ENCODE results near the gene MYZAP. TPM values are rescaled to one million over a fixed set of nuclear protein-coding genes. Genes with fewer than 3 reads are reported as not detected.

The MYZAP gene
- total and polyA plus RNA-seq, 2 of the 8 experiments (the other 6 are each of a cell fraction or from before 2014, with no cell fraction given) = 0.41 to 0.65 TPM

DNA sequence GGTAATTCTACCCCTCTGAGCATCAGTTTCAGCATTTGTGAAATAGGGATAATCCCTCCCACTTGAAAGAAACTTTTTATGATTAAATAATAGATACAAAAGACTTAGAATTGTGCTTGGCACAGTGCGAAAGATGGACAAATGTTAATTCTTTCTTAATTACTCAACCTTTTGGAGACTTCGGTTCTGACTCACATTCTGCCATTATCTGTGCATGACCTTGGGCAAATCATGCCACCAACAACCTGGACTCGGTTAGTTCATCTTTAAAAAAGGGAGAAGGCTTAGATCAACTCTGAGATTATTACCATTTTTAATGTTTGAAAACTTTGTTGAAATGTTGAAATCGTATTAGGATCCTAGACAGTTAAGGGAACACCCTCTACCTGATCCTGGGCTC is 74.2 kb downstream of the MYZAP start:
- Histone ChIP-seq H2BK15ac (ENCODE audit: low read length) (no peak overlapping the region), H2BK5ac (ENCODE audit: low read depth, low read length) (no peak overlapping the region), H2BK120ac (replicated peaks; ENCODE audit: low read depth, low read length) (no peak overlapping the region), H3K18ac (ENCODE audit: extremely low read depth, low read length) (no peak overlapping the region), H3K4me2 (ENCODE audit: insufficient read depth in 1 of 2, low read depth in 2 of 2, low read length in 2 of 2) (no peak overlapping the region), H3K4me1 (replicated peaks in 1 of 4; ENCODE audit: control insufficient read depth in 3 of 4, insufficient read depth in 4 of 4, low read length in 3 of 4) (no peaks in the 10 kb centered on the region), H3K79me2 (ENCODE audit: control insufficient read depth in 1 of 2, insufficient read depth in 2 of 2, low read length in 2 of 2) (no peaks in the 10 kb centered on the region), H4K91ac (replicated peaks; ENCODE audit: insufficient read length, low read length) (no peak overlapping the region), H3K9me3 (ENCODE audit: insufficient read depth in 2 of 2, low read depth in 1 of 2, low read length in 1 of 2) (no peaks in the 10 kb centered on the region), H3K36me3 (ENCODE audit: control insufficient read depth in 2 of 4, insufficient read depth in 4 of 4, low read length in 3 of 4) (no peaks in the 10 kb centered on the region), H2AFZ (ENCODE audit: low read length) (no peak overlapping the region), H3K27ac (ENCODE audit: low read depth, low read length) (no peak overlapping the region), H3K79me1 (ENCODE audit: low read depth, low read length) (no peaks in the 10 kb centered on the region), H3K27me3 (replicated peaks in 1 of 4; ENCODE audit: control insufficient read depth in 3 of 4, extremely low read depth in 1 of 4, insufficient read depth in 3 of 4, low read length in 3 of 4) (no peaks in the 10 kb centered on the region), H2BK20ac (ENCODE audit: low read length) (no peak overlapping the region), H3K4me3 (ENCODE audit: extremely low read depth in 1 of 4, insufficient read depth in 2 of 4, low read depth in 3 of 4, low read length in 4 of 4) (no peak overlapping the region), H3K23me2 (ENCODE audit: low read depth, low read length) (no peaks in the 10 kb centered on the region), H3K4ac (replicated peaks; ENCODE audit: insufficient read length, low read depth, low read length) (no peak overlapping the region), H3K9ac (replicated peaks in 1 of 4; ENCODE audit: extremely low read depth in 1 of 4, low read depth in 3 of 4, low read length in 3 of 4) (no peak overlapping the region), H3K56ac (replicated peaks; ENCODE audit: insufficient read length, low read depth, low read length) (no peak overlapping the region), H4K5ac (ENCODE audit: insufficient read length, low read depth, low read length) (no peak overlapping the region), H4K20me1 (replicated peaks in 1 of 2; ENCODE audit: control insufficient read depth in 1 of 2, insufficient read depth in 2 of 2, low read length in 2 of 2) (no peaks in the 10 kb centered on the region), H2AK5ac (ENCODE audit: low read depth, low read length) (no peak overlapping the region), H4K8ac (ENCODE audit: extremely low read depth, insufficient read depth, low read length) (no peak overlapping the region), H3K14ac (ENCODE audit: insufficient read length) (no peak overlapping the region), H2BK12ac (ENCODE audit: low read depth, low read length) (no peak overlapping the region), H3K23ac (ENCODE audit: insufficient read length) (no peak overlapping the region)
- FAIRE-seq (no peak), DNase-seq (ENCODE audit: low read depth in 1 of 2, low spot score in 2 of 2) (no peak)
- WGBS, 2 experiments (ENCODE audit: extremely low coverage in 1 of 2, insufficient coverage in 1 of 2, insufficient read length in 1 of 2, insufficient replicate concordance in 2 of 2, low coverage in 1 of 2, low lambda C conversion rate in 2 of 2, missing lambda C conversion rate in 1 of 2) = 72% methylated on average over 4 of the region's 4 CpGs; no CpG with 5 or more reads in 1 of the 2 experiments
- ChIA-PET POLR2A (ENCODE audit: partially characterized antibody) (no interaction called here), CTCF (ENCODE audit: partially characterized antibody) (interaction anchor here (1.0 to 3.2 kb wide), 4 partner anchors 10 to 405 kb away, joined by 3 to 24 read pairs (median 4); no protein-coding TSS in a partner anchor)
- TF ChIP-seq, protein P1, sequence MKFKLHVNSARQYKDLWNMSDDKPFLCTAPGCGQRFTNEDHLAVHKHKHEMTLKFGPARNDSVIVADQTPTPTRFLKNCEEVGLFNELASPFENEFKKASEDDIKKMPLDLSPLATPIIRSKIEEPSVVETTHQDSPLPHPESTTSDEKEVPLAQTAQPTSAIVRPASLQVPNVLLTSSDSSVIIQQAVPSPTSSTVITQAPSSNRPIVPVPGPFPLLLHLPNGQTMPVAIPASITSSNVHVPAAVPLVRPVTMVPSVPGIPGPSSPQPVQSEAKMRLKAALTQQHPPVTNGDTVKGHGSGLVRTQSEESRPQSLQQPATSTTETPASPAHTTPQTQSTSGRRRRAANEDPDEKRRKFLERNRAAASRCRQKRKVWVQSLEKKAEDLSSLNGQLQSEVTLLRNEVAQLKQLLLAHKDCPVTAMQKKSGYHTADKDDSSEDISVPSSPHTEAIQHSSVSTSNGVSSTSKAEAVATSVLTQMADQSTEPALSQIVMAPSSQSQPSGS (IDR thresholded peaks at IDR 0.05; ENCODE audit: low read length) = no peak
- TF ChIP-seq JUND (IDR thresholded peaks at IDR 0.05; ENCODE audit: low read length) = no peak

Measured in H1 (cell line).